Parathyroid adenoma (tissue), 2 donors: Measurements from ENCODE around the gene GADL1.
A peak's percentile ranks its signal among the peaks of the same experiment; 100 is the strongest.

Experiments
- H2AFZ ChIP-seq: fragments of 300-600 bp; sonication (generic); one replicate; pipeline ENCODE4 v1.7.0; 2017; ENCODE audit warnings: antibody characterized with exemption, mild to moderate bottlenecking
- H3K27ac ChIP-seq: fragments of 300-600 bp; sonication (generic); one replicate; pipeline ENCODE4 v1.7.0; 2017
- H3K27me3 ChIP-seq: fragments of 300-600 bp; sonication (generic); one replicate; pipeline ENCODE4 v1.7.0; 2017; ENCODE audit warnings: low read length; ENCODE audit not compliant: control insufficient read depth, insufficient read depth
- H3K36me3 ChIP-seq: fragments of 300-600 bp; sonication (generic); one replicate; pipeline ENCODE4 v1.7.0; 2017; ENCODE audit warnings: low read length; ENCODE audit not compliant: control insufficient read depth, insufficient read depth
- H3K4me1 ChIP-seq: fragments of 300-600 bp; sonication (generic); one replicate; pipeline ENCODE4 v1.7.0; 2017; ENCODE audit warnings: control low read depth
- H3K4me2 ChIP-seq: fragments of 300-600 bp; sonication (generic); one replicate; pipeline ENCODE4 v1.7.0; 2017; ENCODE audit warnings: low read length
- H3K4me3 ChIP-seq: fragments of 300-600 bp; sonication (generic); one replicate; pipeline ENCODE4 v1.7.0; 2017; ENCODE audit warnings: low read depth, low read length
- H3K79me2 ChIP-seq: fragments of 300-600 bp; sonication (generic); one replicate; pipeline ENCODE4 v1.7.0; 2017; ENCODE audit warnings: control low read depth
- H3K9ac ChIP-seq: fragments of 300-600 bp; sonication (generic); one replicate; pipeline ENCODE4 v1.7.0; 2017; ENCODE audit warnings: mild to moderate bottlenecking
- H3K9me3 ChIP-seq: fragments of 300-600 bp; sonication (generic); one replicate; pipeline ENCODE4 v1.7.0; 2017; ENCODE audit warnings: low read length; ENCODE audit not compliant: control insufficient read depth
- TF ChIP-seq, protein P1 (sequence below): fragments of 300-600 bp; sonication (generic); IDR thresholded peaks from one replicate; pipeline ENCODE4 v1.7.0; 2017; ENCODE audit warnings: antibody characterized with exemption, mild to moderate bottlenecking
- donor health status: primary hyperparathyroidism.

The GADL1 gene

DNA sequence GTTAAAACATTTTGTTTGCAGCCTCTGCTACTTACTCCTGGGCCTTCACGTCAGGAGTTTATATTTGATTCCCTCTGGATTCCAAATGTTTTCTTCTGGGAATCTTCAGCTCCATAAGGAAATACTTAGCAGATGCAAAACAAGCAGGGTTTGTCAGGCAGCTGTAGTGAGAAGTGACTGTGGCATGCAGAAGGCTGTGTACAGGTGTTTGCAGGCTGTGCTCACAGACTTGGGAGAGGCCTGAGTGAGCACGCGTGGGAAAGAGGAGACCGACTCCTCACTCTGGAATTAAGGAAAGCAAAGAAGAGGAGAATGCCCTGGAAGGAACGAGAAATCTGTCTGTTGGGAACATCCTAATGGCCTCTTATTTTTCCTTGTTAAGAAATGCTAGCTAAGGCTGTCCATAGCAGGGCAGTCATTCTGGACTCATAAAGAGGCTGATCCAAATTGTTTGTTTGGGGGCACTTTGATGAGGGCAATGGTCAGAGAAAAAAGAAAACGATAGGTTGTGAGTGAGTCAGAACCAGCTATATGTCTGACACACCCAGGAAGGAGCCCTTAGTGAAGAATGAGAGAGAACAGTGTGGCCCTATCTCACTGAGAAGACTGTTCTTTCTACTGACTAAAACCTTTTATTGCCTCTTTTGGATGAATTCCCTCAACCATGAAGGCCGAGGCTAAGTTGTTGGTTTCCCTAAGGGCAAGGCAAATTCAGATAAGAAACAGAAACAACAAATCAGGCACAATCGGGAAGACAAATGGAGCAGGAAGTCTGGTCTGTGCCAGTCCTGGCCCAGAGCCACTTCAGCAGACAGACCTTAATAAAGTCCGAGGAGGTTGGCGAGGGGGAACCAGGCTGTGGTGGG, 205.5 kb downstream of the GADL1 start:
- Histone ChIP-seq H3K36me3 (no peaks in the 10 kb centered on the region), H3K4me3 (no peak overlapping the region), H3K4me2 (peak overlapping the region; percentile 43), H2AFZ (peak overlapping the region; percentile 48), H3K27ac (peak overlapping the region; percentile 51), H3K9ac (no peak overlapping the region), H3K9me3 (no peaks in the 10 kb centered on the region), H3K27me3 (no peaks in the 10 kb centered on the region), H3K79me2 (no peaks in the 10 kb centered on the region), H3K4me1 (peaks cover 6% of the 10 kb centered on the region)
- TF ChIP-seq, protein P1, sequence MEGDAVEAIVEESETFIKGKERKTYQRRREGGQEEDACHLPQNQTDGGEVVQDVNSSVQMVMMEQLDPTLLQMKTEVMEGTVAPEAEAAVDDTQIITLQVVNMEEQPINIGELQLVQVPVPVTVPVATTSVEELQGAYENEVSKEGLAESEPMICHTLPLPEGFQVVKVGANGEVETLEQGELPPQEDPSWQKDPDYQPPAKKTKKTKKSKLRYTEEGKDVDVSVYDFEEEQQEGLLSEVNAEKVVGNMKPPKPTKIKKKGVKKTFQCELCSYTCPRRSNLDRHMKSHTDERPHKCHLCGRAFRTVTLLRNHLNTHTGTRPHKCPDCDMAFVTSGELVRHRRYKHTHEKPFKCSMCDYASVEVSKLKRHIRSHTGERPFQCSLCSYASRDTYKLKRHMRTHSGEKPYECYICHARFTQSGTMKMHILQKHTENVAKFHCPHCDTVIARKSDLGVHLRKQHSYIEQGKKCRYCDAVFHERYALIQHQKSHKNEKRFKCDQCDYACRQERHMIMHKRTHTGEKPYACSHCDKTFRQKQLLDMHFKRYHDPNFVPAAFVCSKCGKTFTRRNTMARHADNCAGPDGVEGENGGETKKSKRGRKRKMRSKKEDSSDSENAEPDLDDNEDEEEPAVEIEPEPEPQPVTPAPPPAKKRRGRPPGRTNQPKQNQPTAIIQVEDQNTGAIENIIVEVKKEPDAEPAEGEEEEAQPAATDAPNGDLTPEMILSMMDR = no peak

DNA sequence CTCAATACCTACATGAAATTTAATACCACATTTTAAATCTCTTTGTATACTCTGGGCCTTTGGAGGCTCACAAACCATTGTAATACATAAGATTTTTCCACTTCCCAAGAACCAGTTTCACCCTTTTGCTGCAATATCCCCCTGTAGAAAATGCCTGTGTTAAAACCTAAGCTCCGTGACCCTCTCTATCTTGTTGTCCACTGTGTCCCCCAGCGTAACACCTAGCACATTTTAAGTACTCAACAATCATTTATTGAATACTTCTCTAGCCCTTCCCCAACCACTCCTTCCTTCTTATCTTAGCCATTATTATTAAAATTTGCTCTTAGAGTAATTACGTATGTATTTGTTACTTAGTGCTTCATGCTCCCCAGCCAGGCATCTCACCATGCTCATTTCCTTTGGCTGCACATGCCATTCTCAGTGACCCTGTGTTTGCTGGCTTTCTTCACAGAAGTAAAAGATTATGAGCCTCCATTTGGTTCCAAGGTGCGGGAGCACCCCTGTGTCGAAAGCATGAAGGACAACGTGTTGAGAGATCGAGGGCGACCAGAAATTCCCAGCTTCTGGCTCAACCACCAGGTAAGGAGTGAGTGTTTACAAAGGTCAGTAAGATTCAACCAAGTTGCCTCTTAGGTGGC, 206.4 kb downstream of the GADL1 start:
- no peaks in the 10 kb centered on the region for H3K36me3 ChIP-seq
- H3K4me3 ChIP-seq = no peak overlapping the region
- H3K9ac ChIP-seq = no peak overlapping the region
- H3K4me2 ChIP-seq = no peak overlapping the region
- H3K4me1 ChIP-seq = peaks cover 8% of the 10 kb centered on the region
- H2AFZ ChIP-seq = no peak overlapping the region
- no peaks in the 10 kb centered on the region for H3K27me3 ChIP-seq
- TF ChIP-seq, protein P1 = no peak
- H3K27ac ChIP-seq = no peak overlapping the region
- H3K79me2 ChIP-seq = no peaks in the 10 kb centered on the region
- H3K9me3 ChIP-seq = no peaks in the 10 kb centered on the region

DNA sequence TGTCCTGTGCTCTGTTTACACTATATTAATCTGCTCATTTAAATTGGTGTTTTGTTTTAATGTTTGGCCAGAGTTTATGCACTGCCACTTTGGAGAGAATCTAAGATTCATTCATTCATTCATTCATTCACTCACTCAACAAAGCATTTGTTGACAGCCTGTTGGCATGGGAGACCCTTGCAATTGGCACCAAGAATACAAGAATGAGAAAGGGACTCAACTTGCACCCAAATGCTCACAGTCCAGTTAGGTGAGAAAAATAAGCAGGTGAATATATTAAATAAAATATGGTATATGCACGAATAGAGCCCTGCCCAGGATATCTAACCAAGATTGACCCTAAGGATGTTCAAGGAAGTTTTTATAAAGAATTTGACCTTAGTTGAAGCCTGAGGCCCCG, 207.7 kb downstream of the GADL1 start:
- Histone ChIP-seq H3K9ac (no peak overlapping the region), H3K36me3 (no peaks in the 10 kb centered on the region), H3K4me2 (no peak overlapping the region), H3K4me3 (no peak overlapping the region), H3K9me3 (no peaks in the 10 kb centered on the region), H3K79me2 (no peaks in the 10 kb centered on the region), H3K27me3 (no peaks in the 10 kb centered on the region), H2AFZ (no peak overlapping the region), H3K27ac (no peak overlapping the region), H3K4me1 (peaks cover 8% of the 10 kb centered on the region)
- TF ChIP-seq, protein P1 = no peak

DNA sequence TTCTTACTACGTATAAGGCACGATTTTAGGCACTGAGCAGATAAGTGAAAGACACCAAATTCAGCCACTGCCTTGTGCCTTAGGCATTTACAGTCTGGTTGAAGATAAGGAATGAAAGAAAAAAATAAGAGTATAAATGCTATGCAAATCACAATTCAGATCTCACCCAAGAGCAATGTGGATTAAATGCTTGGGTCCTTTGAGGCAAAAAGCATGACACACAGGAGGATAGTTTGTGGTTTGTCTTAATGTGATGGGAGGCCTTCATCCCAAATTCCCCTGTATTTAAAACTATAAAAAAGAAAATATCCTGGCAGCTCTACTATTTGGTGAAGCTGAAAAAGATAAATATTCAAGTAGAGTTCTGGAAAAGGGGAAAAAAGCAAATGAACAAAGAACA, 208.3 kb downstream of the GADL1 start:
- Histone ChIP-seq H3K79me2 (no peaks in the 10 kb centered on the region), H2AFZ (no peak overlapping the region), H3K9me3 (no peaks in the 10 kb centered on the region), H3K9ac (no peak overlapping the region), H3K4me1 (peaks cover 8% of the 10 kb centered on the region), H3K27me3 (no peaks in the 10 kb centered on the region), H3K4me2 (no peak overlapping the region), H3K27ac (no peak overlapping the region), H3K36me3 (no peaks in the 10 kb centered on the region), H3K4me3 (no peak overlapping the region)
- TF ChIP-seq, protein P1 = no peak
